ACHN (cell line): ENCODE measurements around the gene RFX1.
"Not testable (repeated sequence)": the region's sequence is repeated elsewhere in the genome, so short reads cannot be mapped to it uniquely, and the experiment has no call there.

Source experiments
- DNase-seq: peaks from one replicate; pipeline ENCODE4 v3.0.0-alpha.2; 2015
- in situ Hi-C: cut with HindIII; loops from 2 replicates; pipeline ENCODE4 v1.10.0; 2017; ENCODE audit warnings: low sequenced_read_pairs, low pct_ligation_motif_present, low pct_unique_long_range_greater_than_20kb

Gene RFX1

GRCh38 chr19:13931391-13932148 is 74.5 kb downstream of the RFX1 start:
- in situ Hi-C loops, result no loop called here
- DNase-seq, result no peak

GRCh38 chr19:13930402-13930801 is 75.7 kb downstream of the RFX1 start:
- DNase-seq, result no peak
- in situ Hi-C loops, result no loop called here

DNA sequence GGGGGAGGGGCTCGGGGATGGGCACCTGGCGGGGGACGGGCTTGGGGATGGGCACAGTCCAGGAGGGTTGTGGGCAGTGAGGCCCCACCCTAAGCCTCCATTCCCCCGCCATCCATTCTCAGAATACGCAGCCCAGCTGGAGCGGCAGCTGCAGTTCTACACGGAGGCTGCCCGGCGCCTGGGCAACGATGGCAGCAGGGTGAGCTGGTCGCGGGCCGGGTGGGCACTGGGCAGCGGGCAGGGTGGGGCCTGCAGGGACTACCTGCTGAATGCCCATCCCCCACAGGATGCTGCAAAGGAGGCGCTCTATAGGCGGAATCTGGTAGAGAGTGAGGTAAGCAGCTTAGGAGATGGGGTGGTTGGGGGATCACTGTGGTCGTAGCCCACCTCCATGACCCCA is 76.2 kb downstream of the RFX1 start:
- DNase-seq, result no peak
- in situ Hi-C loops, result no loop called here

DNA sequence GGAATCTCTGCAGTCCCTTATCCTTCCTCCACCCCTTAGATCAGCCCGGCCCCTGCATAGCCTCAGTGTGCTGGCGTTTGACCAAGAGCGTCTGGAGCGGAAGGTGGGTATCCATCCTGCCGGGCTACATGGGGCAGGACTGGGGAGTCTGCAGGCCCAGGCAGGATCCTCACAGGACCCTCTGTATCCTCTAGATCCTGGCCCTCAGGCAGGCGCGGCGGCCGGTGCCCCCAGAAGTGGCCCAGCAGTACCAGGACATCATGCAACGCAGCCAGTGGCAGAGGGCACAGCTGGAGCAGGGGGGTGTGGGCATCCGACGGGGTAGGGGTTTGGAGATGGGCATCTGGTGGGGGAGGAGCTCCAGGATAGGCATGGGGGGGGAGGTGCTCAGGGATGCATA is 76.8 kb downstream of the RFX1 start:
- no peak for DNase-seq
- in situ Hi-C loops, result no loop called here

GRCh38 chr19:13926715-13927114 is 79.4 kb downstream of the RFX1 start:
- in situ Hi-C loops, result no loop called here
- DNase-seq, result no peak

GRCh38 chr19:13926010-13926409 is 80.1 kb downstream of the RFX1 start:
- DNase-seq, result no peak
- in situ Hi-C loops, result no loop called here

- DNase-seq, result no peak
- in situ Hi-C loops, result no loop called here
Observed at GRCh38 chr19:13923194-13923987, 82.7 kb downstream of the RFX1 start.

GRCh38 chr19:13922118-13922517 is 84.0 kb downstream of the RFX1 start:
- DNase-seq, in situ Hi-C loops: not testable (repeated sequence)

- DNase-seq, result peak; percentile 45
- in situ Hi-C loops, result no loop called here
Observed at GRCh38 chr19:13920940-13921747, 85.0 kb downstream of the RFX1 start.

GRCh38 chr19:13920524-13920923 is 85.6 kb downstream of the RFX1 start:
- in situ Hi-C loops, result no loop called here
- no peak for DNase-seq

GRCh38 chr19:13918726-13919411 is 87.3 kb downstream of the RFX1 start:
- in situ Hi-C loops, result no loop called here

GRCh38 chr19:13917888-13918406 is 88.2 kb downstream of the RFX1 start:
- in situ Hi-C loops, result no loop called here

More at GRCh38 chr19:13918726-13919411, 87.3 kb downstream of the RFX1 start:
- DNase-seq, result no peak

DNA sequence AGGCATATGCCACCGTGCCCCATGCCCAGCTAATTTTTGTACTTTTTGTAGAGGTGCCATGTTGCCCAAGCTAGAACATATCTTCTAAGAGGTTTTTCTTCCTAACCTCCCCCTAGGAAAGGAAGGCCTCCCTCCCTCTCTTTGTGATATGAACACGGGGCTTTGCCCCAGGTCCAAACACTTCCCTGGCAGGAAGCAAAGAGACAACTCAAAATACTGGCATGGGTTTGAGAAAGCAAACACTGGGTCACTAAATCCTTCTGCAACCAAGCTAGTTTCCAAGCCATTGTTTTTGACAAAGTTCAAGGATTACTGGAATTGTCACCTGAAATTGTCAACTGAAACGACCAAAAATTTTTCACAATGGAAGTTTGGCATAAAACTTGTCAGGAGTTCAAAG is 91.3 kb downstream of the RFX1 start:
- in situ Hi-C loops, result no loop called here
- DNase-seq, result no peak

More at GRCh38 chr19:13917888-13918406, 88.2 kb downstream of the RFX1 start:
- no peak for DNase-seq

- in situ Hi-C loops, result no loop called here
- no peak for DNase-seq
Observed at GRCh38 chr19:13913352-13913751, 92.8 kb downstream of the RFX1 start.
